ENCODE data around the gene PDLIM7. TPM values are rescaled to one million over a fixed set of nuclear protein-coding genes. Genes with fewer than 3 reads are reported as not detected.

The PDLIM7 gene
- total RNA-seq, 3 donors from 2014 or later = 18.0 to 22.1 (median 19.0) TPM

DNA sequence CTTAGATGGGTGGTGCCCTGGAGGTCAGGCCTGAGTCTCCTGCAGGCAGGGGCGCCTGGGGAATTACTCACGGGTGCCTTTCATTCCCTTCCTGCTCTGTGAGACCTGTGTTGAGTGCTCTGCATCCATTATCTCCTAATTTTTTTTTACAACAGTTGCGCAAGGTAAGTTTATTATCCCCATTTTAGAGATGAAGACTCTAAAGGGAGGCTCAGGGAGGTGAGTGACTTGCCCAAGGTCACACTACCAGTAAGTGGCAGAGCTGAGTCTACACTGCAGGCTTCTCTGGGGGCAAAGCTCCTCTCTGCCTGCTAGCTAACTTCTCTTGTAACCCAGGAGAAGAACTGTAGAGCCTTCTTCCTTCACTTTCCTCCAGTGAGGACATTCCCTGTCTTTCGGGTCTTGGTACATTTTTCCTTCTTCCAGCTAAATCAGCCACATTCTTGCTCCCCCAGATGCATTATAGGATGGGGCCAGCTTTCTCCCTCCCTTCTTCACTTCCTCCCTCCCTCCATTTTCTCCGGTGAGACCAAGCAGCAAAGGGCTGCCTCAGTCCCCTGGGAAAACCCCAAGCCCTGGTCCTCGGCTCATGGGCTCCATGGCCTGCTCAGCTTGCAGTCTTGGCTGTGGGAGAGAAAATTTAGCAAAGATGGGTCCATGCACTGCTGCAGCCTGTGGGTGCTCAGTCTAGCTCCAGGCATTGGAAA is 49.0 kb downstream of the PDLIM7 start:
- Mint-ChIP-seq H3K36me3 (ENCODE audit: insufficient read depth) (no peaks in the 10 kb centered on the region), H3K4me1 (ENCODE audit: low read depth) (peaks cover 49% of the 10 kb centered on the region), H3K27me3 (ENCODE audit: low read depth) (no peaks in the 10 kb centered on the region), H3K4me3 (peak overlapping the region; percentile 56), H3K9me3 (no peaks in the 10 kb centered on the region)
- DNase-seq (no peak), ATAC-seq (no peak)

GRCh38 chr5:177447611-177448243 is 49.7 kb downstream of the PDLIM7 start:
- Mint-ChIP-seq H3K4me1 (ENCODE audit: low read depth) (peaks cover 46% of the 10 kb centered on the region), H3K27me3 (ENCODE audit: low read depth) (no peaks in the 10 kb centered on the region), H3K9me3 (no peaks in the 10 kb centered on the region), H3K4me3 (peak overlapping the region; percentile 56), H3K36me3 (ENCODE audit: insufficient read depth) (no peaks in the 10 kb centered on the region)
- no peak for DNase-seq
- peak in 1 of 2 donors; percentile 2 for ATAC-seq

DNA sequence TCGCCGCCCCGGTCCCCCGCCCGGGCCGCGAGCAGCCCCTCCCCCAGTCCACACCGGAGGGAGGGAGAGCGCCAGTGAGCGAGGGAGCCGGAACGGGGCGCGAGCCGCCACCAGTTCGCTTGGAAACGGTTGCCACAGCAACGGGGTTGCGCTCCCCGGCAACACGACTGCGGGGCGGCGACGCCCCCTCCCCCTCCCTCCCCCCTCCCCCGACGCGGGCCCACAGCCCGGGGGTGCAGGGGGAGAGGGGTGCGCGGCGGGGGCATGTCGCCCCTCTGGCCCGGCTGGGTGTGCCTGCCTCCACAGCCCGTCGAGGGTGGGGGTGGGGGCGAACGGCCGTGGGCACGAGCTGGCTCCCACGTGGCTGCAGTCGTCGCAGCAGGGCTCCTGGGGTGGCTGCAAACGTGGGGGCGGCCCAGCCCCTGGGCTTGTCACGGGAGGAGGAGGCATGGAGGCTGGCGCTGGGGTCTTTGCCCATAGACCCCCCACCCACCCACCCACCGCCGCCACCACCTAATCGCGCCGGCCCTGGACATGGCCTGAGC is 50.3 kb downstream of the PDLIM7 start:
- peak; percentile 58 for DNase-seq
- Mint-ChIP-seq H3K9me3 (no peaks in the 10 kb centered on the region), H3K4me3 (no peak overlapping the region), H3K4me1 (ENCODE audit: low read depth) (peaks cover 48% of the 10 kb centered on the region), H3K36me3 (ENCODE audit: insufficient read depth) (peaks cover 2% of the 10 kb centered on the region), H3K27me3 (ENCODE audit: low read depth) (no peaks in the 10 kb centered on the region)
- peak; percentile 36 to 42 for ATAC-seq

DNA sequence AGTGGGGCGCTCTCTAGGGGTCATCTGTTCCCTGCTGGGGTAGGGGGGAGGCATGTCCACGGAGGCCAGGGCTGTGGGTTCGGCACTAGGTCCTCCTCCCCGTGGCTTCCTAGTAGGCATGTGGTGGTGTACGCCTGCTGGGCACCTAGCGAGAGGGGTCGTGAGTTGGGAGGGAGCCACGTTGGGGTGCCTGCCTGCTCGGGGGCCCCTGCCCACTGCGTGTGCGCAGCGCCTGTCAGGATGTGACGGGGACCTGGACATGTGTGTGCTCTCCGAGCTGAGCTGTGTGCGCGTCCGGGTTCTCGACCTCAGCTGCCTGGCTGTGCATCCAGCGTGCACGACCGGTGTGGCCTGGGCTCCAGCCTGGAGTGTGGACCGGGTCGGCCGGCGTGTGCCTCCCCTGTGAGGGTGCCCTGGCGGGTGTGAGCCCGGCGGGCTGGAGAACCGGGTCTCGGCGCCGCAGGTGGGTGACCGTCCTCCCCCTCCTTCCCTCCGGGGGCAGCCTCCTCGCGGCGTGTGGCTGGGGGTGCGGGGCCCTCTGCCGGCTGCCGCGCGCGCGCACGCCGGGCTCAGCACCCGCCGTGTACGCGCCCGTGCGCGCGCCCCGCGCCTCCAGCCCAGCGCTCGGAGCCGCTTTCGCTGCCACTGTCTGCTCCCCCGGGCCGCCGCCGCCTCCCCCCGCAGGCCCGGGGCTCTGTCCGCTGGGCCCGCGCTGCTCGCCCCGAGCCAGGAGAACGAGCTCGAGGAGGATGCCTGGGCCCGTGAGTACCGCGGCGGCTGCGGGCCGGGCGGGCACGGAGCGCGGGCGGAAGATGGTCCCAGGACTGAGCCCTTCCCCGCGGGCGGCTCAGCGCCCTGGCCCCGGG is 51.0 kb downstream of the PDLIM7 start, which contains the start of gene PRR7:
PRR7 (plus strand) TSS at position 615 of the 866 bp plus-strand sequence. CDS start 8,254 bp downstream, outside the sequence.
- Mint-ChIP-seq H3K36me3 (ENCODE audit: insufficient read depth) (peaks cover 6% of the 10 kb centered on the region), H3K27me3 (ENCODE audit: low read depth) (no peaks in the 10 kb centered on the region), H3K9me3 (no peaks in the 10 kb centered on the region), H3K4me3 (peak within 1 kb of the TSS; percentile 79), H3K4me1 (ENCODE audit: low read depth) (peaks cover 48% of the 10 kb centered on the region)
- DNase-seq (peak; percentile 68), ATAC-seq (peak; percentile 59 to 61)

- peak overlapping the region; percentile 79 for H3K4me3 Mint-ChIP-seq
- H3K4me1 Mint-ChIP-seq (ENCODE audit: low read depth) = peaks cover 48% of the 10 kb centered on the region
- H3K36me3 Mint-ChIP-seq (ENCODE audit: insufficient read depth) = peaks cover 6% of the 10 kb centered on the region
- no peaks in the 10 kb centered on the region for H3K9me3 Mint-ChIP-seq
- DNase-seq (no peak), ATAC-seq (no peak)
- no peaks in the 10 kb centered on the region for H3K27me3 Mint-ChIP-seq (ENCODE audit: low read depth)
Measured at GRCh38 chr5:177445917-177446199, 51.5 kb downstream of the PDLIM7 start.

- Mint-ChIP-seq H3K9me3 (no peaks in the 10 kb centered on the region), H3K4me1 (ENCODE audit: low read depth) (peaks cover 52% of the 10 kb centered on the region), H3K4me3 (peak overlapping the region; percentile 79), H3K27me3 (ENCODE audit: low read depth) (no peaks in the 10 kb centered on the region), H3K36me3 (ENCODE audit: insufficient read depth) (peaks cover 6% of the 10 kb centered on the region)
- ATAC-seq (no peak), DNase-seq (no peak)
Measured at GRCh38 chr5:177445052-177445916, 52.1 kb downstream of the PDLIM7 start.

DNA sequence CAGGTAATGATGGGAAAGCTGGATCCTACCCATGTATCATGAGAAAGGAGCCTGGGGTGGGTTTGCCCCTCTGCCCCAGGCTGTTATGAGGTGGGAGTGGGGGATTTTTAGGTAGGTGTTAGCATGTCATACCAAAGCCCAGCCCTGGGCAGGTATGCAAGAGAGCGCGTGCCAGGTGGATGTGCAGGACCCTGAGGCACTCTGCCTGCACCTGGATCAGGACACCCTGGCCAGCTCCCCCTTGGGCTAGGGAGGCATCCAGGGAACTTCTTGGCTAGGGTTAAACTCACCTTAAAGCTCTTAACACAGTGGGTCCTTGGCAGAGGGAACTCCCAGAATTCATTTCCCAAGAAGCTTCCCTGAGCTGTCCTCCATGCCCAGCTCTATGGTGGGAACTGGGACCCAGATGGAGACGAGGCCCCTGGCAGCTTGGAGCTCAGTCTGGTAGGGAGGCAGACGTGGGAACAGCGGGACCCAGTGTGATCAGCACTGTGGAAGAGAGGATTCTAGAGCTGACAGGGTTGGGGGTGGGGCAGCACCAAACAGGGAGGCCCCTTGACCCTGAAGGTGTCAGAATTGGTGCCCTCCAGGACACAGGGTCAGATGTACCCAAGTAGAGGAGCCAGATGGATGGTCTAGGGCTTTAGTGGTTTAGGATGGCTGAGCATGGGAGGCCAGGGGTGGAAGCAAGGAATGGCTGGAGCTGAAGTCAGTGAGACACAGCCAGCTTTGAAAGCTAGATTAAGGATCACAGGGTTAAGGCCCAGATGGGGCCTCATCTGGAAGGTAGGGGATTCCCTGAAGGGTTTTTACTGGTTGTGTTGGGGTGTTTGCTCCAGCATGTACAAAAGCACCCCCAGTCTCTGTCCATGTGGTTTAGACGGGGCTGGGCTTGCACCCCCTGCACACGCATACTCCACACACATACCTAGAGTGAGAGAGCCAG is 53.0 kb downstream of the PDLIM7 start:
- no peak for ATAC-seq
- no peak for DNase-seq
- Mint-ChIP-seq H3K27me3 (ENCODE audit: low read depth) (no peaks in the 10 kb centered on the region), H3K4me1 (ENCODE audit: low read depth) (peaks cover 61% of the 10 kb centered on the region), H3K9me3 (no peaks in the 10 kb centered on the region), H3K4me3 (peak overlapping the region; percentile 58), H3K36me3 (ENCODE audit: insufficient read depth) (peaks cover 12% of the 10 kb centered on the region)

- Mint-ChIP-seq H3K27me3 (ENCODE audit: low read depth) (no peaks in the 10 kb centered on the region), H3K4me1 (ENCODE audit: low read depth) (peaks cover 62% of the 10 kb centered on the region), H3K36me3 (ENCODE audit: insufficient read depth) (peaks cover 18% of the 10 kb centered on the region), H3K4me3 (no peak overlapping the region), H3K9me3 (no peaks in the 10 kb centered on the region)
- no peak for DNase-seq
- ATAC-seq = no peak
Measured at GRCh38 chr5:177443144-177443983, 54.0 kb downstream of the PDLIM7 start.

DNA sequence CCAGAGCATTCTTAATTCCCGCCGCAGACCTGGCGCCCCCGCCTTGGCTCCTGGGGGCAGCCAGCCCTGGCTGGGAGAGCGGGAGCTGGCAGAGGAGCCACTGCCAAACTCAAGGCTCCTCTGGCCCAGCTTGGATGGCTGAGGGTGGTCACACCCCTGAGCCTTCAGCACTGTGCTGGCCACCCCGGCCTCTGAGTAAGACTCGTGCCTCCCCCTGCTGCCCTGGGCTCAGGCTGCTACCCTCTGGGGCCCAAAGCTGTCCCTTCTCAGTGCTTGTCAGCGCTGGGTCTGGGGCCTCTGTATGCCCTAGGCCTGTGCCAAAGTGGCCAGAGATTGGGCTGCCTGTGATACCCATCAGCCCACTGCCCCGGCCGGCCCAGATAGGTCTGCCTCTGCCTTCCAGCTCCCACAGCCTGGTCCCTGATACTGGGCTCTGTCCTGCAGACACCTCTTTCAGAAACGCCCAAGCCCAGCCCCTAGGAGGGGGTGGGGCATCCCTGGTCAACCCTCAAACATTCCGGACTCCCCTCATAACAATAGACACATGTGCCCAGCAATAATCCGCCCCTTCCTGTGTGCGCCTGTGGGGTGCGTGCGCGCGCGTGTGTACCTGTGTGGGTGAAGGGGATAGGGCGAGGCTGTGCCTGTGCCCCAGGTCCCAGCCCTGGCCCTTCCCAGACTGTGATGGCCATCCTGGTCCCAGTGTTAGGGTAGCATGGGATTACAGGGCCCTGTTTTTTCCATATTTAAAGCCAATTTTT is 55.2 kb downstream of the PDLIM7 start:
- no peaks in the 10 kb centered on the region for H3K27me3 Mint-ChIP-seq (ENCODE audit: low read depth)
- ATAC-seq (no peak), DNase-seq (no peak)
- H3K9me3 Mint-ChIP-seq = no peaks in the 10 kb centered on the region
- H3K36me3 Mint-ChIP-seq (ENCODE audit: insufficient read depth) = peaks cover 26% of the 10 kb centered on the region
- H3K4me1 Mint-ChIP-seq (ENCODE audit: low read depth) = peaks cover 64% of the 10 kb centered on the region
- H3K4me3 Mint-ChIP-seq = no peak overlapping the region

DNA sequence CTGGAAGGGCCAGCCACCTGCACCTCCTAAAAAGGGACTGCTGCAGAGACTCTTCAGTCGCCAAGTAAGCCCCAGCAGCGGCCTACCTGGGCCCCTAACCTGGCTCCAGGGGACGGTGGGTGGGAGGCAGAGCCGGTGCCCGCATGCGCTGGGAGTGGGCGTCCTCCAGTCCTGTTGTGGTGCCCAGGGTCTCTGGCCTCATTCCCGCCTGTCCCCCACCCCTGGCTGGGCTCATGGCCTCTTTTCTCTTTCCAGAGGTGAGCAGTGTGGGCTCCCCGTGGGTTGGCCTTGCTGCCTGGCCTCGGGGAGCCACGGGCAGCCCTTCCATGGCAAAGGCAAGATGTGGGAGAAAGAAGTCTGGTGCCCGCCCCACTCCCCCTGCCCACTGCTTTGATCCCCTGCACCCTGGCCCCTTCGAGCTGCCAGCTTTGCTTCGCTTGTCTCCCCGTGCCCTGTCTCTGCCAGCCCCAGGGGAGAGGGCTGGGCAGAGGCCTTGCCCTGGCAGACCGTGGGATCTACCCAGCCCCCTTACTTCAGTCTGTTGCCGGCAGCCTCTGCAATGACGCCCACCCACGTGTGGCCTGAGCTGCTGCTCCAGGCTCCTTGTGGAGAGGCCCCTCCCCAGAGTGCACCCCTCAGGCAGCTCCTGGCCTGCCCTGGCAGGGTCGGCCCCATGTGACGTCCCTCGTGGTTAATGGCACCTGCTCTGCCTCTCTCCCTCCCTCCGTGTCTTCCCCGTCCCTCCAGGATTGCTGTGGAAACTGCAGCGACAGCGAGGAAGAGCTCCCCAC is 56.2 kb downstream of the PDLIM7 start:
- ATAC-seq = no peak
- Mint-ChIP-seq H3K36me3 (ENCODE audit: insufficient read depth) (peaks cover 31% of the 10 kb centered on the region), H3K4me1 (ENCODE audit: low read depth) (peaks cover 68% of the 10 kb centered on the region), H3K27me3 (ENCODE audit: low read depth) (no peaks in the 10 kb centered on the region), H3K9me3 (no peaks in the 10 kb centered on the region), H3K4me3 (no peak overlapping the region)
- DNase-seq = no peak

All from activated T-cell treated with anti-CD3 and anti-CD28 coated beads, Interleukin-2, amount 50 U/mL, for 4 hours (primary cell).